Adrenal gland (tissue), 12 donors: ENCODE data around the gene BNC2. TPM values are rescaled to one million over a fixed set of nuclear protein-coding genes. Genes with fewer than 3 reads are reported as not detected.

ENCODE experiments used
- DNase-seq, 7 donors: peaks; one replicate each; pipeline ENCODE4 v3.0.0-alpha.2; 2019 to 2020
- H3K27ac ChIP-seq, 5 donors: fragments of 200-600 bp; sonication (generic) in 4 of 5; 1 replicate in 3 of 5; 2 replicates in 2 of 5; pipeline versions ENCODE4 v1.5.1 to v1.8.0; 2016 to 2020; ENCODE audit warnings: mild to moderate bottlenecking in 1 of 5
- H3K27me3 ChIP-seq: fragments of 200-600 bp; 2 replicates; pipeline ENCODE4 v1.8.0; 2021
- H3K36me3 ChIP-seq, 2 donors: fragments of 200-600 bp; replicated peaks in 1 of 2; 1 replicate in 1 of 2; 2 replicates in 1 of 2; pipeline versions ENCODE4 v1.5.1 to v1.8.0; 2018 to 2022
- H3K4me1 ChIP-seq, 2 donors: fragments of 200-600 bp; replicated peaks in 1 of 2; 1 replicate in 1 of 2; 2 replicates in 1 of 2; pipeline versions ENCODE4 v1.5.1 to v1.8.0; 2018 to 2021
- H3K4me3 ChIP-seq, 4 donors: fragments of 200-600 bp; sonication (generic) in 3 of 4; one replicate each; pipeline ENCODE4 v1.5.1; 2016 to 2018
- H3K9me3 ChIP-seq, 3 donors: fragments of 200-600 bp; sonication (generic) in 1 of 3; replicated peaks in 1 of 3; 1 replicate in 2 of 3; 2 replicates in 1 of 3; pipeline versions ENCODE4 v1.5.1 to v1.8.0; 2016 to 2021
- POLR2A ChIP-seq, 2 donors: fragments of 450-650 bp; IDR thresholded peaks; one replicate each; pipeline ENCODE4 v1.6.1; 2017; ENCODE audit warnings: antibody characterized with exemption in 2 of 2, mild to moderate bottlenecking in 2 of 2, moderate library complexity in 1 of 2
- WGBS, 4 donors: extraction: QIAGEN DNeasy Blood & Tissue Kit in 2 of 4; methylation state at CpG; one replicate each; pipeline versions ENCODE4 v1.1.5 to v1.1.7; 2013 to 2017; 5-methylcytosine and 5-hydroxymethylcytosine counted together
- intact Hi-C, 2 donors: fragments of 100-400 bp; cut with DNase I; formaldehyde crosslinking; loops; one replicate each; pipeline versions ENCODE4 v1.14.1 to v1.15.0; 2022 to 2023
- polyA plus RNA-seq, 3 donors: library from polyadenylated mRNA; stranded (reverse); fragments of 200-250 nt in 2 of 3; fragments of 350-450 nt in 1 of 3; fragmentation: Illumina TruSeq in 1 of 3; extraction: RNeasy Lipid Tissue Mini Kit (QIAGEN cat#74804) in 1 of 3; gene quantifications; one replicate each; pipeline ENCODE4 v1.2.3, GENCODE V29; 2013 to 2014
- total RNA-seq, 9 donors: library from RNA; depleted of rRNA in 4 of 9; stranded (reverse); fragments of >200 nt in 4 of 9; fragments of 120-200 nt in 1 of 9; fragmentation: NEBNext Ultra II Directional in 1 of 9; extraction: Animal tissue kit (Norgen Biotek cat#: 25700) in 1 of 9; gene quantifications; one replicate each; pipeline versions ENCODE4 v1.1.0 to v1.2.4, GENCODE V29; 2013 to 2023
- TF ChIP-seq, protein P1 (sequence below), 6 experiments: fragments of 450-650 bp in 4 of 6; fragments of 200-600 bp in 2 of 6; sonication (generic) in 1 of 6; IDR thresholded peaks; 1 replicate in 5 of 6; 2 replicates in 1 of 6; pipeline versions ENCODE4 v1.5.1 to v1.8.0; 2016 to 2021; ENCODE audit warnings: antibody characterized with exemption in 6 of 6, mild to moderate bottlenecking in 2 of 6, moderate library complexity in 1 of 6
- donor health status: healthy with polysubstance abuse.
- donor health status: Bipolar disorder and iron deficiency.
- donor health status: DM: yes; HTN: yes; CAD: no.
- donor health status: DM: no; HTN: no; CAD: no.
- donor health status: DM: no; HTN: no; CAD: no.
- donor health status: DM: yes; HTN: yes; CAD: no.

The BNC2 gene
- total and polyA plus RNA-seq, 12 donors, result 1.1 to 11.1 (median 5.0) TPM

DNA sequence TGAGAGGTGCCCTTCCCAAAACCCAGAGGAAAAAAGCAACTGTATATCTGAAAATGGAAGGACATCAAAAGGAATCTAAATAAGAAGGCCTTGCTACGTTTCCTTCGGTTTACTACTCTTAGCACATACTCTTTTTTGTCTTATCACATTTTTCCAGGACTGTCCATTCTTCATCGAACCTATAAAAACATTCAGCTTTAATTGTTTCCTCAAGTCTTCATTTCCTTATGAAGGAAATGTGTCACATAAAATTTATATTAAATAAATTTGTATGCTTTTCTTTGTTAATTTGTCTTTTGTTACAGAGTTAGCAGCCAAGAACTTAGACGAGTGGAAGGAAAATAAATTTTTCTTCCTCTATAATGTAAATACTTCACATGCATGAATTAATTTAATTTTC lies 255.0 kb downstream of the BNC2 start:
- no peak for TF ChIP-seq POLR2A (IDR thresholded peaks at IDR 0.05)
- TF ChIP-seq, protein P1, sequence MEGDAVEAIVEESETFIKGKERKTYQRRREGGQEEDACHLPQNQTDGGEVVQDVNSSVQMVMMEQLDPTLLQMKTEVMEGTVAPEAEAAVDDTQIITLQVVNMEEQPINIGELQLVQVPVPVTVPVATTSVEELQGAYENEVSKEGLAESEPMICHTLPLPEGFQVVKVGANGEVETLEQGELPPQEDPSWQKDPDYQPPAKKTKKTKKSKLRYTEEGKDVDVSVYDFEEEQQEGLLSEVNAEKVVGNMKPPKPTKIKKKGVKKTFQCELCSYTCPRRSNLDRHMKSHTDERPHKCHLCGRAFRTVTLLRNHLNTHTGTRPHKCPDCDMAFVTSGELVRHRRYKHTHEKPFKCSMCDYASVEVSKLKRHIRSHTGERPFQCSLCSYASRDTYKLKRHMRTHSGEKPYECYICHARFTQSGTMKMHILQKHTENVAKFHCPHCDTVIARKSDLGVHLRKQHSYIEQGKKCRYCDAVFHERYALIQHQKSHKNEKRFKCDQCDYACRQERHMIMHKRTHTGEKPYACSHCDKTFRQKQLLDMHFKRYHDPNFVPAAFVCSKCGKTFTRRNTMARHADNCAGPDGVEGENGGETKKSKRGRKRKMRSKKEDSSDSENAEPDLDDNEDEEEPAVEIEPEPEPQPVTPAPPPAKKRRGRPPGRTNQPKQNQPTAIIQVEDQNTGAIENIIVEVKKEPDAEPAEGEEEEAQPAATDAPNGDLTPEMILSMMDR (IDR thresholded peaks at IDR 0.05), result no peak
- Histone ChIP-seq H3K36me3 (no peaks in the 10 kb centered on the region), H3K27ac (no peak overlapping the region), H3K9me3 (no peaks in the 10 kb centered on the region), H3K27me3 (no peaks in the 10 kb centered on the region), H3K4me1 (no peaks in the 10 kb centered on the region), H3K4me3 (no peak overlapping the region)
- 77 to 86% (median 85%) methylated on average over 4 of the region's 4 CpGs for WGBS, 4 donors
- no peak for DNase-seq
- intact Hi-C loops, result no loop called here

DNA sequence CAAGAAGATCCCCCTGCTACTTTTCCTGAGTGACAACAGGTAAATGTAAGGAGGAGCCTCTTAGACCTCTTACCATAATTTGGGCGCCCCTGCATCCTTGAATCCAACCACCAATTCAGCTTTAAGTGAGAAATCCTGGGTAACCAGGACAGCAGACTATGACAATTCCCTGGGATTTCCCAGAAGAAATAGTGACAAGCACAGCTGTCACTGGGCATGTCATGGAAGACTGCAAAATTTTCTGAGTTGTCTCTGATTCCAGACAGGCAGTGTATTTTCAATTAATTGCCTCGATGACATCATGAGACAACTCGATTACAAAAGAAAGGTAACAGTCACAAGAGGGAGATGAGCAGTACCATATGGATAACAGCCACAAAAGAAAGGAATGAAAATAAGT lies 256.9 kb downstream of the BNC2 start:
- intact Hi-C loops, result no loop called here
- Histone ChIP-seq H3K9me3 (no peaks in the 10 kb centered on the region), H3K27me3 (no peaks in the 10 kb centered on the region), H3K4me1 (no peaks in the 10 kb centered on the region), H3K36me3 (no peaks in the 10 kb centered on the region), H3K27ac (no peak overlapping the region), H3K4me3 (no peak overlapping the region)
- 58 to 76% (median 59%) methylated on average over 3 of the region's 3 CpGs for WGBS, 4 donors
- DNase-seq, result no peak
- TF ChIP-seq, protein P1 (IDR thresholded peaks at IDR 0.05), result no peak
- TF ChIP-seq POLR2A (IDR thresholded peaks at IDR 0.05), result no peak

DNA sequence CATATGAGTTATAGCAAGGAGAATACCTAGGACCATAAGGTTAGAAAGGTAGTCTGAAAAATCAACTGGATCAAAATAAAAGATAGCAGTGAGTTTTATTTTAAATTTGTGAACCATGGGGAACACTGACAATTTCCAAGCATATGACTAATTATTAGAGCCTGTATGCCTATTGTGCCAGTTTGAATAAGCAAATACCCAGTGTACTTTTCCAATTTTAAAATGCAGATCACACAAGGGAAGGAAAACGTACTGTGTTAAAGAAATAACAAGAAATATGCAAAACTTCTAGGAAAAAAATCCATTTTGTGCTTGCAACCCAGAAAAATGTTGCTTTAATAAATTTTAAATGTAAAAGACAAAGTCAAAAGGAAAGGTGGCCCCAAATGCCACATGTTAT lies 257.4 kb downstream of the BNC2 start:
- intact Hi-C loops, result no loop called here
- Histone ChIP-seq H3K9me3 (no peaks in the 10 kb centered on the region), H3K4me1 (no peaks in the 10 kb centered on the region), H3K27ac (no peak overlapping the region), H3K4me3 (no peak overlapping the region), H3K36me3 (no peaks in the 10 kb centered on the region), H3K27me3 (no peaks in the 10 kb centered on the region)
- 56 to 77% (median 66%) methylated on average over 1 of the region's 1 CpG for WGBS, 4 donors
- DNase-seq, result no peak
- TF ChIP-seq, protein P1 (IDR thresholded peaks at IDR 0.05), result no peak
- no peak for TF ChIP-seq POLR2A (IDR thresholded peaks at IDR 0.05)

DNA sequence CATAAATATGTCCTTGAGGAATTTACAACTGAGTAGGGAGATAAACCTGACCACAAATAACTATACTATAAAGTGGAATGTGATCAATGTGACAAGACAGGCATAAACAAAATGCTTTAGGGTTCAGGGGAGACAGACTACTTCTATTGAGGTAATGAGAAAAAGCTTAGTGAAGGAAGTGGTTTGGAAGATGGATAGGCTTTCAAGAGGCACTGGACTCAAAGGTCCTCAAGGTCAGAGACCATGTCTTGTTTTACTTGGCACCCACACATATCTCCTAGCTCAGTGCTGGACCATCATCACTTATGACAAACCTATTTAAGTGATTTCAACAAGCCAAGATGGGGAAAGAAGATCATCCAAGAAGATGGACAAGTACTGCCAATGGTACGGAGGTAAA lies 257.8 kb downstream of the BNC2 start:
- no peak for DNase-seq
- no peaks in the 10 kb centered on the region for H3K9me3 ChIP-seq
- TF ChIP-seq, protein P1 (IDR thresholded peaks at IDR 0.05), result no peak
- no peak for TF ChIP-seq POLR2A (IDR thresholded peaks at IDR 0.05)
- no peak overlapping the region for H3K27ac ChIP-seq
- whole genome bisulfite sequencing, 4 donors, result 88 to 97% (median 95%) methylated on average over 1 of the region's 1 CpG
- H3K27me3 ChIP-seq, result no peaks in the 10 kb centered on the region
- intact Hi-C loops, result no loop called here
- H3K4me1 ChIP-seq, result no peaks in the 10 kb centered on the region
- no peaks in the 10 kb centered on the region for H3K36me3 ChIP-seq
- H3K4me3 ChIP-seq, result no peak overlapping the region
